Tracheal epithelial cell (primary cell): ENCODE data around the gene SURF1. TPM values are rescaled to one million over a fixed set of nuclear protein-coding genes. Genes with fewer than 3 reads are reported as not detected.

Experiments
- total RNA-seq: library from RNA; depleted of rRNA; stranded (reverse); fragments of >200 nt; gene quantifications from 2 replicates; pipeline ENCODE4 v1.2.1, GENCODE V29; 2014

The SURF1 gene
- total RNA-seq, result 16.6 and 30.9 TPM in 2 replicates

GRCh38 chr9:133356391-133357091 is at the start of gene SURF1, which contains the start of gene SURF2:
Gene SURF1, minus strand, starts transcription at chr9:133356487. Its CDS starts 34 bp downstream, at chr9:133356453.
Gene SURF2, plus strand, starts transcription at chr9:133356550. Its CDS starts 43 bp downstream, at chr9:133356593.

GRCh38 chr9:133375724-133376654 is 19.7 kb upstream of the SURF1 start, which contains the start of the genes STKLD1 and SURF4:
Gene STKLD1, plus strand, starts transcription at chr9:133376366. Its CDS starts 108 bp downstream, at chr9:133376474.
Gene SURF4, minus strand, starts transcription at chr9:133376060. Its CDS starts 91 bp downstream, at chr9:133375969.

GRCh38 chr9:133347985-133348717 is 8.1 kb downstream of the SURF1 start, which contains the start of the genes MED22 and RPL7A:
Gene MED22, minus strand, starts transcription at chr9:133348131. Its CDS starts 1,469 bp downstream, at chr9:133346662.
Gene RPL7A, plus strand, starts transcription at chr9:133348218. Its CDS starts 26 bp downstream, at chr9:133348244.

GRCh38 chr9:133335924-133336811 is 20.1 kb downstream of the SURF1 start, which contains the start of gene SURF6:
Gene SURF6, minus strand, starts transcription at chr9:133336188. Its CDS starts 56 bp downstream, at chr9:133336132.

Other genes starting within 250 kb of the SURF1 start
- 31.3 and 35.0 TPM in 2 replicates for gene RALGDS, start 235.2 kb downstream of the SURF1 start, total RNA-seq
- gene GBGT1, start 192.6 kb downstream of the SURF1 start, total RNA-seq, result 1.3 and 1.7 TPM in 2 replicates
- gene OBP2B, start 147.2 kb downstream of the SURF1 start, total RNA-seq, result not detected in 2 replicates
- under 0.01 and 0.43 TPM in 2 replicates for gene ABO, start 81.3 kb downstream of the SURF1 start, total RNA-seq
- gene SURF6, start 20.3 kb downstream of the SURF1 start, total RNA-seq, result 11.9 and 16.1 TPM in 2 replicates
- gene MED22, start 8.4 kb downstream of the SURF1 start, total RNA-seq, result 17.6 and 20.2 TPM in 2 replicates
- gene RPL7A, start 8.3 kb downstream of the SURF1 start, total RNA-seq, result 3,279 and 4,044 TPM in 2 replicates
- 41.0 and 72.9 TPM in 2 replicates for gene SURF2, start 63 bp upstream of the SURF1 start, total RNA-seq
- gene SURF4, start 19.6 kb upstream of the SURF1 start, total RNA-seq, result 220 and 344 TPM in 2 replicates
- gene STKLD1, start 19.9 kb upstream of the SURF1 start, total RNA-seq, result 0.48 TPM in 1 of 2 replicates, not detected in the other
- gene REXO4, start 61.5 kb upstream of the SURF1 start, total RNA-seq, result 10.8 and 15.6 TPM in 2 replicates
- 0.21 and 1.4 TPM in 2 replicates for gene ADAMTS13, start 65.9 kb upstream of the SURF1 start, total RNA-seq
- gene CACFD1, start 103.5 kb upstream of the SURF1 start, total RNA-seq, result 5.5 and 6.7 TPM in 2 replicates
- gene SLC2A6, start 122.6 kb upstream of the SURF1 start, total RNA-seq, result 1.9 and 37.6 TPM in 2 replicates
- gene MYMK, start 168.5 kb upstream of the SURF1 start, total RNA-seq, result not detected in 2 replicates
- under 0.01 TPM in 1 of 2 replicates, not detected in the other for gene ADAMTSL2, start 178.2 kb upstream of the SURF1 start, total RNA-seq